Islet precursor cell (in vitro differentiated cells): Measurements from ENCODE around the gene TCF12.

Experiments used
- DNase-seq: peaks from one replicate; pipeline ENCODE4 v3.0.0-alpha.2; 2018

The TCF12 gene

GRCh38 chr15:57057134-57057930, 138.9 kb downstream of the TCF12 start:
- DNase-seq = no peak

GRCh38 chr15:57059026-57059660, 140.7 kb downstream of the TCF12 start:
- DNase-seq = no peak

- DNase-seq = no peak
Observed at GRCh38 chr15:57060799-57061198, 142.4 kb downstream of the TCF12 start.

DNA sequence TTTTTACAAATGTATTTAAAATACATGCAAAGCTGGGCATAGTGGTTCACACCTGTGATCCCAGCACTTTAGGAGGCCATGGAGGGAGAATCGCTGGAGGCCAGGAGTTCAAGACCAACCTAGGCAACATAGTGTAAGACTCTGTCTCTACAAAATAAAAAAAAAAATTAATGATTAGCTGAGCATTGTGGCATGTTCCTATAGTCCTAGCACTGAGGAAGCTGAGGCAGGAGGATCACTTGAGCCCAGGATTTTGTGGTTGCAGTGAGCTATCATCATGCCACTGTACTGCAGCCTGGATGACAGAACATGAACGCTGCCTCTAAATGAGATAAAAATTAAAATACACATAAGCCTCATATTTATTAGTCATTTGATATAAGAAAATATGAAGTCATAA, 142.8 kb downstream of the TCF12 start:
- DNase-seq = no peak

GRCh38 chr15:57061696-57062095, 143.3 kb downstream of the TCF12 start:
- no peak for DNase-seq

DNA sequence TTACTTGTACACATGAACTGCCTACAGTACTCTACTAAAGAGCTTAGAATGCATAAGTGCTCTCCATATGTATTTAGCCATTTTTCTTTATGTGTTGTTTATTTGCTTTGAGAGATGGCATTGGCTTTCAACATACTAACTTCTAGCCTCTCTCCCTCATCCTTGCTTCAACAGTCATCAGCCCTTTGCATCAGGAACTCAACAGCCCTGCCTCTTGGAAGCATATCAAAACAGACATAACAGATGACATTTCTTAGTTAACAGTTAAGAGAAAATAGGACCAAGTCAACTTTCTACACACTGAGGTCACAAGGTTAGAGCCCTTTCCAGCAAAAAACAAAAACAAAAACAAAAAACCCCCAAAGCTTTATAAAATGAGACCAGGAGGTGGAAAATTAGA, 145.6 kb downstream of the TCF12 start:
- no peak for DNase-seq

GRCh38 chr15:57069423-57069822, 151.0 kb downstream of the TCF12 start:
- DNase-seq = no peak

- DNase-seq = no peak
Observed at GRCh38 chr15:57070674-57071073, 152.2 kb downstream of the TCF12 start.

DNA sequence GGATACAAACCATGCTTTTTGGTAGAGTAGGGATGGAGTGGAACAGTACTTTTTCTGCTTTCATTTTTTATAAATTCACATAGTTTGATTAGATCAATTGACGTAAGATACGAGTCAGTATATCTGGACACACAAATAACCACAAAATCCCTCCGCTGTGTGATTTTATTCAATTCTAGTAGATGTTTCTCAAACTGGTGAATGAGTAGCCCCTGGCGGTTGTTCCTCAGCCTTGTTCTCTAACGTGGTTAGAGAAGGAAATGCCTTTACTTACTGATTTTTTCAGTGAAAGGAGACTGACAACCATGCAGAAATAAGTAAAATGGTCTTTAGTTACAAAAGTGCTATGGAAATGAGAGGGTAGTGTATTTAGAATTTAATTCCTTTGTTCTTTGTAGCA, 161.0 kb downstream of the TCF12 start:
- DNase-seq = no peak

DNA sequence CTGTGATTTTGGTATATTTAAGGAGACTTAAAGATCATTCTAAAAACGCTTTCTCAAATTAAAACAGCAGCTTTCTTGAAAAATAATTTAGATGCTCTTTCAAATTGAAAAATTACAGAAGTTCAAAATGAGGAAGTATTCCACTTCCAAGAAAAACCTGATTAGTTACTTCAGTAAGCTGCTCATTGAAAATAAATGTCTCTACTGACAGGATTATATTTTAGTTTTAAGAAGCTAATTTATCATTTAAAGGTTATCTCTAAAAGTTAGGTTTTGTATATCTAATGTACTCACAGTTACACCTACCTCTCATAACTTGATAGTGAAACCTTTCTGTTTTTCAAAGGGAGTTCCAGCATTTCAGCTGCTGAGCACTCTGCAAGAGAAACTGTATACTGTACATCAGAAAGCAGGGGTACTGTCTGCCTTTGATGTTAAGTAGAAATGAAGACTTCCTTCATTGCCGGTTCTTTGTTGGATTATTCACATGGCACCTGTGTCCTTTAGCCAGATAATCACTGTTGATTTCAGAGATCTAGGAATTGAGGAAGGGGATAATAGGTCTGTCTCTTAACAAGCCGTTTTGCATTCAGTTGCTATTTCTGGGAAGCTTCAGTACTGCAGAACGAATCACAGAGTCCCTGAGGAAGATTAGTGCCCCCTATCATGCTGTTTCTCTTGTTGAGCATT, 161.6 kb downstream of the TCF12 start:
- DNase-seq = no peak

DNA sequence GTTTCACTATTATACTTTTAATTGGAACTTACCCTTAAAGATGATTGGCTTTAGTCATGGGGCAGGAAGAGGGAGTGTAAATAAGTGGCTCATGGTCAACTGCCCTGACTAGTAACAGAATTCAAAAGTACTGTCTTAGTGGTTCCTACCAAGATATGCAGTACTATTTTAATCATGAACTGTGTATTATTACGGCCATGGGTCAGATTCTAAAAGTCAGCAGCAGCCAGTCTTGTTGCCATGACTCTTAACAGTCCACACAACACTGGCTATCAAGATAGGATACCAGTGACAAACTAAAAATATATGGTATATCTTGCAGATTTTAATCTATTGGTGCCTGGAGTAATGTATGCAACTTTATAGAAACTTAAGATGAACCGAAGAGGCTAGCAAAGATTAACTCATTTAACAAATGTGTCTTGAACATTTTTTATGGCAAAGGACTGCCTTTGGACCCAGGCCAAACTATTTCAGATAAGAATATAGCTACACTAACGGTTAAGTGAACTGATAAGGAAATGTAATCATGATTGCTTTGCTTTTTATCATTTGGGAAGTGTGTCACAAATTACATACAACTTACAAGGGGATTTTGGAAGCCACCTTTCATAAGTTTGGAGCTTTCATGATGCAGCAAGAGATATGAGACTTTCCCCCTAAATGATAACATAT, 163.7 kb downstream of the TCF12 start:
- no peak for DNase-seq

- no peak for DNase-seq
Observed at GRCh38 chr15:57084192-57084591, 165.7 kb downstream of the TCF12 start.

GRCh38 chr15:57085267-57085666, 166.8 kb downstream of the TCF12 start:
- no peak for DNase-seq

- DNase-seq = no peak
Observed at GRCh38 chr15:57086857-57087427, 168.5 kb downstream of the TCF12 start.

- no peak for DNase-seq
Observed at GRCh38 chr15:57089815-57090495, 171.5 kb downstream of the TCF12 start.

DNA sequence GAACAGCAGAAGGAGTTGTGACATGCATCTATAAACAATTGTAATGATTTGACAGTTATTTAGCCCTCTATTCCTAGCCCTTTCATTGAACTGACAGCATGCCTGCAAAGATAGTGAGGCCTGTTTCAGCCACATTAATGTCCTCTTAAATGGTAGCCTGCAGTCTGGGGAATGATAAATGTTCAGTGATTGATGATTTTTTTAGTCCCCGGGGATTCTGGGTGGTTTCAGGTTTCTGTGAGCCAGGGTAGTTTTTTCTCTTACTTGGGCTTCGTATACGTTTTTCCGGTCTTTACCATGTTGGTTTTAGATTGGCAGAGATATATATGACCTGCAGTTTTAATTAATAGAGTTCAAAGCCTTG, 172.0 kb downstream of the TCF12 start:
- no peak for DNase-seq

- DNase-seq = no peak
Observed at GRCh38 chr15:57091636-57092035, 173.2 kb downstream of the TCF12 start.

GRCh38 chr15:57092252-57092651, 173.8 kb downstream of the TCF12 start:
- DNase-seq = no peak

- no peak for DNase-seq
Observed at GRCh38 chr15:57094321-57095257, 176.1 kb downstream of the TCF12 start.

- DNase-seq = no peak
Observed at GRCh38 chr15:57095896-57096295, 177.5 kb downstream of the TCF12 start.

DNA sequence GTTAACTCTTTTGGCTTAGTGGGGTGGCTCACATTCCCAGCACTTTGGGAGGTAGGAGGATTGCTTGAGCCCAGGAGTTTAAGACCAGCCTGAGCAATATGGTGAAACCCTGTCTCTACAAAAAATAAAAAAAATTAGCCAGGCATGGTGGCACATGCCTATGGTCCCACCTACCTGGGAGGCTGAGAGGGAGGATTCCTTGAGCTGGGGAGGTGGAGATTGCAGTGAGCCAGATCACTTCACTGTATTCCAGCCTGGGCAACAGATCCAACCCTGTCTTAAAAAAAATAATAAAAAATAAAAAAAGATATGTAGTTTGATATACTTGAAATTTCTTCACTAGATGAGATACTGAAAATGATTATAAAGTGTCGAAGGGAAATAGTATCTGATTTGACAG, 178.8 kb downstream of the TCF12 start:
- no peak for DNase-seq
